HL-60/S4 treated with phorbol 12-myristate 13-acetate at 8.2 ng/mL for 4 days and 3 days (cell line): ENCODE results near the gene LPGAT1.
"Not testable (repeated sequence)": the region's sequence is repeated elsewhere in the genome, so short reads cannot be mapped to it uniquely, and the experiment has no call there.

Source experiments
- in situ Hi-C: fragments of 300-500 bp; cut with MboI; formaldehyde crosslinking; loops from 2 replicates; pipeline ENCODE4 v1.15.0; 2022; ENCODE audit warnings: low sequenced_read_pairs

LPGAT1 gene

GRCh38 chr1:211737115-211738035 lies 93.2 kb downstream of the LPGAT1 start:
- in situ Hi-C loops = no loop called here

- in situ Hi-C loops = no loop called here
These were observed 94.1 kb downstream of the LPGAT1 start for GRCh38 chr1:211736351-211736915.

- in situ Hi-C loops = no loop called here
These were observed 95.1 kb downstream of the LPGAT1 start for GRCh38 chr1:211735208-211736170.

GRCh38 chr1:211734791-211735190 lies 95.8 kb downstream of the LPGAT1 start:
- in situ Hi-C loops = no loop called here

GRCh38 chr1:211734359-211734758 lies 96.2 kb downstream of the LPGAT1 start:
- in situ Hi-C loops = no loop called here

- in situ Hi-C loops = no loop called here
These were observed 98.1 kb downstream of the LPGAT1 start for GRCh38 chr1:211732293-211732980.

- in situ Hi-C loops = no loop called here
These were observed 98.9 kb downstream of the LPGAT1 start for GRCh38 chr1:211731456-211732292.

GRCh38 chr1:211730347-211730746 lies 100.2 kb downstream of the LPGAT1 start:
- in situ Hi-C loops = no loop called here

GRCh38 chr1:211729238-211729637 lies 101.3 kb downstream of the LPGAT1 start:
- in situ Hi-C loops = no loop called here

- in situ Hi-C loops = no loop called here
These were observed 104.0 kb downstream of the LPGAT1 start for GRCh38 chr1:211726467-211726995.

GRCh38 chr1:211724687-211725196 lies 105.8 kb downstream of the LPGAT1 start:
- in situ Hi-C loops = no loop called here

- in situ Hi-C loops = no loop called here
These were observed 107.3 kb downstream of the LPGAT1 start for GRCh38 chr1:211723273-211723672.

- in situ Hi-C loops = no loop called here
These were observed 108.0 kb downstream of the LPGAT1 start for GRCh38 chr1:211722277-211723175.

- in situ Hi-C loops = not testable (repeated sequence)
These were observed 114.0 kb downstream of the LPGAT1 start for GRCh38 chr1:211716555-211716954.

- in situ Hi-C loops = no loop called here
These were observed 114.6 kb downstream of the LPGAT1 start for GRCh38 chr1:211715971-211716370.

- in situ Hi-C loops = no loop called here
These were observed 116.4 kb downstream of the LPGAT1 start for GRCh38 chr1:211714154-211714553.

GRCh38 chr1:211713231-211713630 lies 117.3 kb downstream of the LPGAT1 start:
- in situ Hi-C loops = no loop called here

- in situ Hi-C loops = no loop called here
These were observed 119.3 kb downstream of the LPGAT1 start for GRCh38 chr1:211711315-211711705.
